Putamen (tissue), 1 donor: ENCODE measurements around the gene CCDC74A.
"Not testable (repeated sequence)": the region's sequence is repeated elsewhere in the genome, so short reads cannot be mapped to it uniquely, and the experiment has no call there.

ENCODE experiments used
- DNase-seq: peaks from one replicate; pipeline ENCODE4 v3.0.0-alpha.2; 2016; ENCODE audit warnings: low spot score

CCDC74A gene

DNA sequence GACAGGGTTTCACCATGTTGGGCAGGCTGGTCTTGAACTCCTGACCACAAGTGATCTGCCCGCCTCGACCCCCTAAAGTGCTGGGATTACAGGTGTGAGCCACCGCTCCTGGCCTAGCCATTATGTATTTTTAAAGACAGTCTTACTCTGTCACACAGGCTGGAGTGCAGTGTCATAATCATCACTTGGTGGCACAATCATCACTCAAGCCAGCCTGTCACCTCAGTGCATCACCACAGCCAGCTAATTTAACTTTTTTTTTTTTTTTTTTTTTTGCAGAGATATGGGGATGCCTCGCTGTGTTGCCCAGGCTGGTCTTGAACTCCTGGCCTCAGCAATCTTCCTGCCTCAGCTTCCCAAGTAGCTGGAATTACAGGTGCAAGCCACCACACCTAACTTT is 24.1 kb upstream of the CCDC74A start:
- DNase-seq = not testable (repeated sequence)

GRCh38 chr2:131504082-131504750 is 23.5 kb upstream of the CCDC74A start:
- not testable (repeated sequence) for DNase-seq

GRCh38 chr2:131509615-131510014 is 18.1 kb upstream of the CCDC74A start:
- no peak for DNase-seq

- DNase-seq = not testable (repeated sequence)
These were observed 16.3 kb upstream of the CCDC74A start for GRCh38 chr2:131511291-131511968.

GRCh38 chr2:131511969-131512870 is 15.5 kb upstream of the CCDC74A start:
- not testable (repeated sequence) for DNase-seq

- not testable (repeated sequence) for DNase-seq
These were observed 13.1 kb upstream of the CCDC74A start for GRCh38 chr2:131514408-131515166.

- not testable (repeated sequence) for DNase-seq
These were observed 12.5 kb upstream of the CCDC74A start for GRCh38 chr2:131515235-131515634.

DNA sequence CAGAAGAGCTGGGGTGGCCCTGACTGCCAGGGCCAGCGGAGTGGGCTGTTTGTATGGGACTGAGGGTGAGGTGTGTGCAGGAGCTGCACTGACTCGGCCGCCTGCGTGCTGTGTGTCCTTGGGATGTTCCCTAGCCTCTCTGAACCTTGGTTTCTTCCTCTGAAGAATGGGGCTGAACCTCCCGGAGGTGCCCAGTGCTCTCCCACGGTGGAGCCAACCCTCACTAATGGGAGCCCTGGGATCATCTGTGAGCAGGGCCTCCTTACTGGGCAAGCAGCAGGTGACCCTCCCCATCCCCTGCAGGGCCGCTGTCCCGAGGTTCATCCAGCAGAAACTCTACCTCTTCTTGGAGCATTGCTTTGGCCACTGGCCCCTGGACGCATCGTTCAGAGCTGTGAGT is 11.7 kb upstream of the CCDC74A start:
- DNase-seq = no peak

GRCh38 chr2:131516621-131517020 is 11.1 kb upstream of the CCDC74A start:
- not testable (repeated sequence) for DNase-seq

- DNase-seq = no peak
These were observed 10.4 kb upstream of the CCDC74A start for GRCh38 chr2:131517106-131517831.

DNA sequence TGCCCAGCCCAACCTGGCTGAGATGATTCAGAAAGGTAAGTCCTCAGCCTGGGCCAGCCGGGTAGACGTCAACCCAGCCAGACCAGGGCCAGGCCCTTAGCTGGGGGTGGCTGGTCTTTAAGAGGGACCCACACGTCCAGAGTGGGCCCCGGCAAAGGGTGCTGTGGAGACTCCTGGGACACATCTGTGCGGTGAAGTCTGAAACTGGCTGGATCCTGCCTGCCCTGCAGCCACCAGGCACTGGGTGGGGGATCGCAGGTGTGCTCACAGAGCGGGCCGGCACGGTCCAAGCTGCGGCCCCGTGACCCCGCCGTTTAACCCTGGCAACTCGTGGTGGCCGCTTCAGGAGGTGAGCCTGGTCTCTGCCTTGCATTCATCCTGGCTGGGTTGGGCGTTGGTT is 9.8 kb upstream of the CCDC74A start:
- not testable (repeated sequence) for DNase-seq

DNA sequence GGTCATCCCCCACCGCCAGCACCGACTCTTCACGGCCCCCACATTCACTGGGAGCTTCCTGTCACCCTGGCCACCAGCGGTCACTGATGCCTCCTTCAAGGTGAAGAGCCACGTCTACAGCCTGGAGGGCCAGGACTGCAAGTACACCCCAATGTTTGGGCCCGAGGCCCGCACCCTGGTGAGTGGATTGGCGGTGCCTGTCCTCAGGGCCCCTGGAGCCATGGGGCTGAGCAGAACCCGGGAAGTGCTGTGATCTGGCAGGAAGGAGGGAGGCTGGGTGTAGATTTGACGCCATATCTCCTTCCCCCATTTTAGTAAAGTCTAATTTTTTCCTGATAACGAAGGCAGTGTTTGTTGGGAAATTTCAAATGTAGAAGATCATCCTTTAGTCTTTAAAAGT is 9.2 kb upstream of the CCDC74A start:
- DNase-seq = not testable (repeated sequence)

DNA sequence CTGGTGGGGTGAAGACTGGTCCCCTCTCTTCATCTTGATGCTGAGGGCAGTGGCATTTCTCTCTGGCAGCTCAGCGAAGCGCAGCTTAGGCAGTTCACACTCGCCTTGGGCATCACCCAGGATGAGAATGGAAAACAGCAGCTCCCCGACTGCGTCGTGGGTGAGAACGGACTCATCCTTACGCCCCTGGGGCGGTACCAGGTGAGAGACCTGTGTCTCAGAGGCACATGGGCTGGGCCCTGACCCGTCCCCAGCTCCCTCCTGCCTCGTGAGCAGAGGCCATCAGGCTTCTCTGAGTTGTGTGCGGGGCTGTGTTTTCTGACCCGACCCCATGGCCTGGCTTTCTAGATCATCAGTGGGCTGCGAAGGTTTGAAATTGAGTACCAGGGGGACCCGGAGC is 8.2 kb upstream of the CCDC74A start:
- no peak for DNase-seq

- DNase-seq = not testable (repeated sequence)
These were observed 7.7 kb upstream of the CCDC74A start for GRCh38 chr2:131519871-131520470.

GRCh38 chr2:131520526-131520925 is 7.2 kb upstream of the CCDC74A start:
- peak; percentile 33 for DNase-seq

GRCh38 chr2:131521524-131521923 is 6.2 kb upstream of the CCDC74A start:
- DNase-seq = not testable (repeated sequence)

DNA sequence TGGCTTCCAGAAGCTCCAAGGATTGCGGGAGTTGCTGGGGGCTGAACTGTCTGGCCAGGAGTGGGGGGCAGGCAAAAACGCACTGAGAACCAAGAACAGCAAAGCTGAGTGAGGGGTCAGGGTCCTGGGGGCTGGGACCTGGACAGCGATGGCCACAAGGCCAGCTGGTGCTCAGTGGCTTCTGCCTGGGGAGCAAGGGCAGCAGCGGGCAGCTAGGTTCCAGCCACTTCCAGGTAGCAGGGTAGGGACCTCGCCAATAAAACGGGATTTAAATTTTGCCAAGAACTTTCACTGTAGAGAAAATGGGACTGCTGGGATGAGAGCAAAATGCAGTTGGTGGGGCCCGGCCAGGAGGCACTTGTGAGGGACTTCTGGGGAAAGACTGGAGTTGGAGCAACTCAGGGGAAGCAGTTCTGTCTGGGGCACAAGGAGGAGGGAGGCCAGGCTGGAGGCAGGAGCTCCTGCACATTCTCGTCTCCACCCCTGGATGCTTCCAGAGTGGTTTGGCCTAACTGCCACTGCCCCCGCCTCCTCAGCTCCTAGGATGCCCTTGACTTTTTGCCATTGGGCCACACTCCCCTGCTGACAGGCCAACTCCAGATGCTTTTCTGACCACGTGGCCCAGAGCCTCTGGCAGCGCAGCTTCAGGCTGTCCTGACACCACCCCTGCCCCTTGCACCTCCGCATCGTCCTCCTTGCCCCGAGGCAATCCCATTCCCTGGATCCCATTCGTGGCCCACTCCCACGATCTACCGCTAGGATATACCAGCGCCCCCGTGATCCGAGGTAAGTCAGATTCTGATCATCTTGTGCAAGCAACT is 5.5 kb upstream of the CCDC74A start:
- no peak for DNase-seq

DNA sequence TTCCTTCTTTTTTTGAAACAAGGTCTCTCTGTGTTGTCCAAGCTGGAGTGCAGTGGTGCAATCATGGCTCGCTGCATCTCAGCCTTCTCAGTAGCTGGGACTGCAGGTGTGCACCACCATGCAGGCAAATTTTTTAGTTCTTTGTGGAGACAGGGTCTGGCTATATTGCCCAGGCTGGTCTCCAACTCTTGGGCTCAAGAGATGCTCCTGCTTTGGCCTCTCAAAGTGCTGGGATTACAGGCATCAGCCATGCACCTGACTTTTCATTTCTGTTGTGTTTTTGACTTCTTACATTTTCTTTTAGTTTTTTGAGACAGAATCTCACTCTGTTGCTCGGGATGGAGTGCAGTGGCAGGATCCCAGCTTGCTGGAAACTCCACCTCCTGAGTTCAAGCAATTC is 2.4 kb upstream of the CCDC74A start:
- DNase-seq = not testable (repeated sequence)

DNA sequence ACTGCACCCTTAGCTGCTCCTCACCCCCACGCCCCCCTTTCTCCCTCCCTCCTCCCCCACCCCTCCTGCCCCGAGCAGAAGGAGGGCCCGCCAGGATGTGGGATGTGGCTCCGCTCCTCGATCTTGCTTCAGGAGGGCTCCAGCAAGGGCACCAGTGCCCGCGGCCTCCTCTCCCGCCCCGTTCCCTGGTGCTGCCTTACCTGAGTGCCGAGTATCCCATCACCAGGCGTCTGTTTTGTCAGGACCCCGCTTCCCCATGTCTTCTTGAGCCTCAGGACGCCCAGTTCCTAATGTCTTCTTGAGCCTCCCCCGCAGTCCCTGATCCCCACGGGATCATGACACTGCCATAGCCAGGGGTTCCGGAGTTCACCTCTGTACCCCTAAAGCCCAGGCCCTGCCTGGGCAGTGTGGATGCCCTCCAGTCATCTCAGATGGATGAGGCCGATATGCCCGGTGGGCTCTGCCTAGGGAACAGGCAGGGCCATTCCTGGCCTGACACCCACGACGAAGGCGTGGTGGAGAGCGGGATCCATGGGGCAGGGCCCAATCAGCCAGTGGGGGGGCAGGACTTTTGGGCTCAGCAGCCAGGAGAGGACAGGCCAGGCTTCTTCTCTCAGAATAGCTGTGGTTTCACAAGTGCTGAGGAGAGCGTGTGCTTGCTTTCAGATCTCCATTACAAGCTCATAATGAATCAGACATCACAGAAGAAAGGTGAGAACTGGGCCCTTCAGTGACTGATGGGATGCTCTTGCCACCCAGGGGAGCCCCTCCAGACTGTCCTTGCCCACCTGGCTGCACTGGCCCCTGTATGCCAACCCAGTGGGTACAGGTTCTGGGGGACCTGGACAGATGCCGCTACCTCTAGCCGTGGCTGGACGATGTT is 1.5 kb downstream of the CCDC74A start:
- DNase-seq = not testable (repeated sequence)
